ENCODE data around the gene FLCN. TPM values are rescaled to one million over a fixed set of nuclear protein-coding genes. Genes with fewer than 3 reads are reported as not detected.
"Not testable (repeated sequence)": the region's sequence is repeated elsewhere in the genome, so short reads cannot be mapped to it uniquely, and the experiment has no call there.

Gene FLCN
- total and polyA plus RNA-seq, 5 donors from 2014 or later: 6.6 to 60.5 (median 8.0) TPM

DNA sequence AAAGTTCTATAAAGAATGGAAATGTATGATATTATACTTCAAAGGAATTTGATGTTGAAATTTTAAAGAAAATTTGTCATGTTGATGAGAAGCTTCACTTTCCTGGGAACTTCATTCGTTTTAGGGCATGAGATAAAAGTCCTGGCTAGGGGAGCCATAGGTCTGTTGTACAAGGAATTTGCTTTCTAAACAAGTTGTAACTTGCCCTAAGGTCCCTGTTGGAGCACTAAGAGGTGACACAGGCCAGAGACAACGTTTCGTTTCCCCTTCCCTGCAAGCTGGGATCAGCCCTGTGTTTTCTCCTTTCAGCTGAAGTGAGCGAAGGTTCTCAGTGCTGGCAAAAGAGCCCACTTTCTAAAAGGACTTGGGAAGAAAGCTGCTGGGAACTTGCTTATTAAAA is 47.4 kb downstream of the FLCN start:
- Mint-ChIP-seq H3K27me3 (no peaks in the 10 kb centered on the region), H3K4me1 (peaks cover 18 to 55% (median 39%) of the 10 kb centered on the region in 4 donors), H3K36me3 (peaks cover 19% of the 10 kb centered on the region), H3K4me3 (no peak overlapping the region), H3K9me3 (no peaks in the 10 kb centered on the region), H3K27ac (peak overlapping the region in 2 of 3 donors; percentile 87 to 99)
- ATAC-seq (ENCODE audit: low read depth in 2 of 2) (no peak), DNase-seq (no peak)
- Histone ChIP-seq H3K9me3 (ENCODE audit: control insufficient read depth in 2 of 2, low read length in 2 of 2) (no peaks in the 10 kb centered on the region), H3K4me1 (ENCODE audit: control insufficient read depth, insufficient read depth, low read length, poor library complexity, severe bottlenecking) (peaks cover 29% of the 10 kb centered on the region), H3K27me3 (ENCODE audit: control insufficient read depth, insufficient read depth, low read length) (no peaks in the 10 kb centered on the region), H3K4me3 (ENCODE audit: low read depth, low read length) (no peak overlapping the region), H3K27ac (ENCODE audit: insufficient read depth, low read length, poor library complexity, severe bottlenecking) (no peak overlapping the region), H3K36me3 (ENCODE audit: control insufficient read depth, insufficient read depth, low read length) (peaks cover 49% of the 10 kb centered on the region)

DNA sequence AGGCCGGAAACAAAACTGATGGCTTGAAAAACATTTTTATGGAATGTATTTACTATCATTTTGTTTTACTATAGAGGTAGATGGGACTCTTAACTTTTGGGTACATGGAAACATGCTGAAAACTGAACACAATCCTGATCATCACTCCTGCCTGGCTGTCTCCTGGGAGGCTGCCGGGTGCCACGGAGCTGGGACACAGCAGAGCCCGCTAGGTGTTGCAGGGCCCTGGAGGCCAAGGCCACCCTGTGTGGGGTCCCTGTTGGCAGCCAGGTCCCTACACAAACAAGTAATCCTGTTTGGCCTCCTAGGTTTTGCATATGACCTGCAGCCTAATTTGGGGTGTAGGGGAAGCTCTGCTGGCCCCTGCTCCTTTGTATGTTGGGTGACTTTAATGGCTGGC is 48.4 kb downstream of the FLCN start:
- ATAC-seq (ENCODE audit: low read depth in 2 of 2) (no peak), DNase-seq (no peak)
- Mint-ChIP-seq H3K4me3 (peak overlapping the region in 2 of 4 donors; percentile 32 to 58), H3K9me3 (no peaks in the 10 kb centered on the region), H3K27ac (peak overlapping the region in 2 of 3 donors; percentile 66 to 99), H3K4me1 (peaks cover 23 to 65% (median 45%) of the 10 kb centered on the region in 4 donors), H3K36me3 (peaks cover 21% of the 10 kb centered on the region), H3K27me3 (no peaks in the 10 kb centered on the region)
- no peaks in the 10 kb centered on the region for H3K9me3 ChIP-seq (ENCODE audit: control insufficient read depth in 2 of 2, low read length in 2 of 2)
- peaks cover 39% of the 10 kb centered on the region for H3K4me1 ChIP-seq (ENCODE audit: control insufficient read depth, insufficient read depth, low read length, poor library complexity, severe bottlenecking)
- no peaks in the 10 kb centered on the region for H3K27me3 ChIP-seq (ENCODE audit: control insufficient read depth, insufficient read depth, low read length)
- peaks cover 55% of the 10 kb centered on the region for H3K36me3 ChIP-seq (ENCODE audit: control insufficient read depth, insufficient read depth, low read length)
- H3K4me3 ChIP-seq (ENCODE audit: low read depth, low read length): no peak overlapping the region
- H3K27ac ChIP-seq (ENCODE audit: insufficient read depth, low read length, poor library complexity, severe bottlenecking): no peak overlapping the region

DNA sequence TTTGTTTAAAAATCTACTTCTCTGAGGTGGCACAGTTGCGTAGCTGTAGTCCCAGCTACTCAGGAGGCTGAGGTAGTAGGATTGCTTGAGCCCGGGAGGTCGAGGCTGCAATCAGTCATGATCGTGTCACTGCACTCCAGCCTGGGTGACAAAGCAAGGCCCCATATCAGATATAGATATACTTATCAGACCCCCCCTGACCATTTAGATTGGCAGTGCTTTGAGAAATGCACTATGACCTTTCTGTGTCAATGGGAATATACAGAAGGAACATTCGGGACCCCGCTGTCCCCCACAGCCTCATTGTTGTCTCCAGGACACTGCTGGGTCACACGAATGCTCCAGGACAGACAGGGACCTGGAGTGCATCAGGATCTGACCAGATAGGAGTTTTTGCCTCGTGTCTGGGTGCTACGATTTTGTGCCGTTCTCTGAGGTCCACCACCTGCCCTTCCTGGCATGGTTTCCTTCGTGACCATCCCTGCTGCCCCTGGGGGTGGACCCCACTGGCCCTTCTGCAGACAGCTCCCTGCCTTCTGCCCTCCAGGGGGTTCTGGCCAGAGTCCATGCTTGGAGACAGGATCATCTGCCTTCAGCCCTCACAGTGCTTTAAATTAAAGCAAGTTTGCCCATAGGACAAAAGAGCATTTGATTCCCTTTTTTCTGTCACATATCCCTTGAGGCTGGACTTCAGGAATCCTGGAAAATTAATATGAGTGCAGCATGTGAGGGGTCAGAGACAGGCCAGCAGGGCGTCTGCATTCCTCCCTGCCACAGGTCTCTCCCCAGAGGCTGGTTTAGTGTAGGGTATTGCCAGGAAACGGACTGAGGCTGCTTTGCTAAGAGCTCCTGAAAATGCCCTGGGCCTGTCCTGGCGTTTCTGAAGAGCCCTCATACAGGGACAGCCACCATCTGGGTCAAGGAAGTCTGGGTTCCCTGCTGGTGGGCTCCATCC is 50.1 kb downstream of the FLCN start:
- peak overlapping the region; percentile 42 for H3K4me3 ChIP-seq (ENCODE audit: low read depth, low read length)
- H3K27me3 ChIP-seq (ENCODE audit: control insufficient read depth, insufficient read depth, low read length): no peaks in the 10 kb centered on the region
- Mint-ChIP-seq H3K36me3 (peaks cover 23% of the 10 kb centered on the region), H3K4me1 (peaks cover 26 to 80% (median 51%) of the 10 kb centered on the region in 4 donors), H3K27ac (peak overlapping the region; percentile 77 to 99 (median 97)), H3K9me3 (no peaks in the 10 kb centered on the region), H3K4me3 (peak overlapping the region; percentile 27 to 79 (median 74)), H3K27me3 (no peaks in the 10 kb centered on the region)
- H3K9me3 ChIP-seq (ENCODE audit: control insufficient read depth in 2 of 2, low read length in 2 of 2): no peaks in the 10 kb centered on the region
- ATAC-seq (ENCODE audit: low read depth in 2 of 2) (no peak), DNase-seq (no peak)
- H3K36me3 ChIP-seq (ENCODE audit: control insufficient read depth, insufficient read depth, low read length): peaks cover 57% of the 10 kb centered on the region
- H3K4me1 ChIP-seq (ENCODE audit: control insufficient read depth, insufficient read depth, low read length, poor library complexity, severe bottlenecking): peaks cover 57% of the 10 kb centered on the region
- peak overlapping the region; percentile 62 for H3K27ac ChIP-seq (ENCODE audit: insufficient read depth, low read length, poor library complexity, severe bottlenecking)

DNA sequence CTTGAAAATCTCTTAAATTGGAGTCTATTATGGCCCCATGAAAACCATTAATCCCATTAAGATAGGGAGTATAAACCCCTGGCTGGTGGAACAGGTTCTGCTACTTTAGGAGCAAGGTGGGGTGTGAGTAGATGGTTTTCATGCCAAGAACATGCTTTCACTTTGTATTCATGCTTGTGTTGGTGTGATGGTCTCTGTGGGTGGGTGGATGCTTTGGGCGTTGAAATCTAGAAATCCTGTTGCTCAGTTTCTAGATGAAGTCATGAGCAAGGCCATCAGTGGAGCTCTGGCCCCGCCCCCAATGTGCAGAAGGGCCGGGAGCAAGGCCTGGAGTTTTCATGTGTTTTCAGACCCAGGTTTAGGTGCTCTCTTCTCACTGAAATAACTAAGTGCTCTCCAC is 50.9 kb downstream of the FLCN start:
- H3K27ac Mint-ChIP-seq: peak overlapping the region; percentile 62 to 99 (median 97)
- Histone ChIP-seq H3K4me3 (ENCODE audit: low read depth, low read length) (peak overlapping the region; percentile 42), H3K9me3 (ENCODE audit: control insufficient read depth in 2 of 2, low read length in 2 of 2) (no peaks in the 10 kb centered on the region), H3K27me3 (ENCODE audit: control insufficient read depth, insufficient read depth, low read length) (no peaks in the 10 kb centered on the region), H3K4me1 (ENCODE audit: control insufficient read depth, insufficient read depth, low read length, poor library complexity, severe bottlenecking) (peaks cover 61% of the 10 kb centered on the region), H3K27ac (ENCODE audit: insufficient read depth, low read length, poor library complexity, severe bottlenecking) (peak overlapping the region; percentile 62), H3K36me3 (ENCODE audit: control insufficient read depth, insufficient read depth, low read length) (peaks cover 50% of the 10 kb centered on the region)
- no peak for ATAC-seq (ENCODE audit: low read depth in 2 of 2)
- peak in 1 of 3 donors; percentile 85 for DNase-seq
- no peaks in the 10 kb centered on the region for H3K9me3 Mint-ChIP-seq
- peaks cover 31 to 83% (median 56%) of the 10 kb centered on the region in 4 donors for H3K4me1 Mint-ChIP-seq
- H3K4me3 Mint-ChIP-seq: peak overlapping the region; percentile 74 to 90 (median 76)
- H3K36me3 Mint-ChIP-seq: peaks cover 26% of the 10 kb centered on the region
- no peaks in the 10 kb centered on the region for H3K27me3 Mint-ChIP-seq

DNA sequence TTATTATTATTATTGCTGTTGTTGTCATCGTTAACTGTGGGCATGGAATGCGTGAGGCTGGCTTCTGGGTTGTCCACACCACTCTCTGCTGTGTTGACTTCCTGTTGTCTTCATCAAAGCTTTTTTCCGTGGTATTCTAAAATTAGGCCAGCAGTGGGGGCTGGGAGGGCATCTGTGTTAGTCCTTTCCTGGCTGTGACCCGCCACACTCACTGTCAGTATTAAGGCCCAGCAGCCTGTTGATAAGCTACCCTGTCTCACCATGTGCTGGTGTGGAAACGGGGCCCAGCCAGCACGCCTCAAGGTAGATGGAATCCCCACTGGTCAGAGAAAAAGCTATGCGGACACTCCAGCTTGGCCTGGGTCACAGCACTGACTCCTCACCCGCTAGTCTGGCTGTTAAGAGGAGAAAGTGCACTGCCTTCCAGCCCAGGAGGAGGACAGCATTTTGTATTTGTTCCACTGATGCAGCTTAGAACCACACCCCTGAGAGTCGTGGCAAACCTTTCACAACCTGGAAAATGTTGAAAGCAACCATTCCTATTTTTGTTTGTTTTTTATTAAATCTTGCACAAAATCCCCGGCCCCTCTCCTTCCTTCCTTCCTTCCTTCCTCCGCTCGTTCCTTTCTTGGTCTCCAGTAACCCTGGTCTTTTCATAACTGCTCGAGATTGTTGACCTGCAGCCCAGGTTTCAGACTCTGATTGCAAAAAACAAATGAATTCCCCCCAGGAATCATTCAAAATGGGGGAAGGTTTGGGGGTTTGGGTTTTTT is 51.8 kb downstream of the FLCN start:
- peaks cover 36 to 86% (median 57%) of the 10 kb centered on the region in 4 donors for H3K4me1 Mint-ChIP-seq
- not testable (repeated sequence) for H3K9me3 Mint-ChIP-seq; H3K9me3 ChIP-seq (ENCODE audit: control insufficient read depth in 2 of 2, low read length in 2 of 2); H3K27me3 Mint-ChIP-seq; H3K27me3 ChIP-seq (ENCODE audit: control insufficient read depth, insufficient read depth, low read length)
- H3K36me3 Mint-ChIP-seq: peaks cover 32% of the 10 kb centered on the region
- peak overlapping the region; percentile 74 to 90 (median 78) for H3K4me3 Mint-ChIP-seq
- peak overlapping the region; percentile 62 to 99 (median 97) for H3K27ac Mint-ChIP-seq
- Histone ChIP-seq H3K4me1 (ENCODE audit: control insufficient read depth, insufficient read depth, low read length, poor library complexity, severe bottlenecking) (peaks cover 70% of the 10 kb centered on the region), H3K4me3 (ENCODE audit: low read depth, low read length) (peak overlapping the region; percentile 42), H3K36me3 (ENCODE audit: control insufficient read depth, insufficient read depth, low read length) (peaks cover 48% of the 10 kb centered on the region), H3K27ac (ENCODE audit: insufficient read depth, low read length, poor library complexity, severe bottlenecking) (peak overlapping the region; percentile 62)
- DNase-seq (peak in 2 of 3 donors; percentile 34 to 50), ATAC-seq (ENCODE audit: low read depth in 2 of 2) (peak in 1 of 2 donors; percentile 11)

DNA sequence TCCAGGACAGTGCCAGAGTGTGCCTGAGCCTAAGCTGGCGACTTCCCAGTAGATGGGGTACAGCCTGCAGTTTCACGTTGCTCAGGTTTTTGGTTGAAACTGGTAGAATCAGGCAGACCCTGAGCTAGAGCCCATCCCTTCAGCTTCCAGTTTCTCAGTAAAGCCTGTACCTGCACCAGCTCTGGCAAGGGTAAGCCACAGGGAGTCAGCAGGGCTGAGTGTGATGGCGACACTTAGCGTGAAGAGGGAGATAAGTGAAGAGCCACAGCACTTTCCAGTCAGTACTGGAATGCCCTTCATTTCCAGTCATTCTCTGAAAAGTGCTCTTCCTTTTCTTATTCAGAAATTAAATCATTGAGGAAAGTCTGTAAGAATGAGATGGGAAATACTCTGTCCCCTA is 53.2 kb downstream of the FLCN start:
- Mint-ChIP-seq H3K36me3 (peaks cover 39% of the 10 kb centered on the region), H3K27me3 (no peaks in the 10 kb centered on the region), H3K27ac (peak overlapping the region; percentile 86 to 99 (median 97)), H3K4me3 (peak overlapping the region; percentile 70 to 84 (median 78)), H3K9me3 (no peaks in the 10 kb centered on the region), H3K4me1 (peaks cover 43 to 96% (median 64%) of the 10 kb centered on the region in 4 donors)
- ATAC-seq (ENCODE audit: low read depth in 2 of 2) (no peak), DNase-seq (no peak)
- H3K9me3 ChIP-seq (ENCODE audit: control insufficient read depth in 2 of 2, low read length in 2 of 2): no peaks in the 10 kb centered on the region
- H3K36me3 ChIP-seq (ENCODE audit: control insufficient read depth, insufficient read depth, low read length): peaks cover 39% of the 10 kb centered on the region
- H3K27me3 ChIP-seq (ENCODE audit: control insufficient read depth, insufficient read depth, low read length): no peaks in the 10 kb centered on the region
- peak overlapping the region; percentile 62 for H3K27ac ChIP-seq (ENCODE audit: insufficient read depth, low read length, poor library complexity, severe bottlenecking)
- peaks cover 83% of the 10 kb centered on the region for H3K4me1 ChIP-seq (ENCODE audit: control insufficient read depth, insufficient read depth, low read length, poor library complexity, severe bottlenecking)
- H3K4me3 ChIP-seq (ENCODE audit: low read depth, low read length): peak overlapping the region; percentile 49

DNA sequence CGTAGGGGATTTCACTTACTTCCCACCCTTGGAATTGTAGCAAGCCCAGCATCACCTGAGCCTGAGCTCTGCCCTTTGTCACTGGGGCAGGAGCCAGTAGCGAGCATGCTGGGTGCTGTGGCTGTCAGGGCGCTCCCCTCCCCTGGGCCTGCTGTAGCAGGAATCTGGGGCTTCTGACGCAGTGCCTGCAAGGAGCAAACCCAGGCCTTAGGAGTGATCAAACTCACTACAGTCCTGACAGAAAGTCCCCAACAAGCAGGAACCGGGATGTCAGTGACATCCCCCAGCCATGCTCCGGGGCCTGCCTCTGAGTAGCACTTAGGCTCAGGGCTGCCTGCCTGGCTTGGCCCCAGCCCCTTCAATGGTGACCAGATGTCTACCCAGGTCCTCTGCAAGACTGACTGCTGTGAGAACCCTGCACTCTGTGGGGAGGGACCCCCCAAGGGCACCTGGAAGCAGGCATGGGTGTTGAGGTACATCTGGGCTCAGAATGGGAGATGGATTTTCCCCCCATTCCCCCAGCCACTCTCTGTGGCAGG is 54.3 kb downstream of the FLCN start:
- ATAC-seq (ENCODE audit: low read depth in 2 of 2): no peak
- H3K27me3 ChIP-seq (ENCODE audit: control insufficient read depth, insufficient read depth, low read length): no peaks in the 10 kb centered on the region
- peaks cover 93% of the 10 kb centered on the region for H3K4me1 ChIP-seq (ENCODE audit: control insufficient read depth, insufficient read depth, low read length, poor library complexity, severe bottlenecking)
- peak overlapping the region; percentile 90 for H3K27ac ChIP-seq (ENCODE audit: insufficient read depth, low read length, poor library complexity, severe bottlenecking)
- H3K4me3 ChIP-seq (ENCODE audit: low read depth, low read length): peak overlapping the region; percentile 87
- H3K36me3 ChIP-seq (ENCODE audit: control insufficient read depth, insufficient read depth, low read length): peaks cover 29% of the 10 kb centered on the region
- Mint-ChIP-seq H3K9me3 (no peaks in the 10 kb centered on the region), H3K4me1 (peaks cover 42 to 100% (median 68%) of the 10 kb centered on the region in 4 donors), H3K27ac (peak overlapping the region; percentile 99), H3K4me3 (peak overlapping the region; percentile 89 to 90 (median 90)), H3K27me3 (no peaks in the 10 kb centered on the region), H3K36me3 (peaks cover 33% of the 10 kb centered on the region)
- DNase-seq: no peak
- no peaks in the 10 kb centered on the region for H3K9me3 ChIP-seq (ENCODE audit: control insufficient read depth in 2 of 2, low read length in 2 of 2)

All from CD4-positive, CD25-positive, alpha-beta regulatory T cell (primary cell).